Thyroid gland (tissue), 4 donors: ENCODE measurements around the gene PAX5.

Experiments used
- CTCF ChIP-seq, 6 experiments: fragments of 200-600 bp in 3 of 6; fragments of 450-650 bp in 3 of 6; sonication (generic) in 3 of 6; IDR thresholded peaks; one replicate each; pipeline ENCODE4 v1.5.1; 2016 to 2019; ENCODE audit warnings: antibody characterized with exemption in 6 of 6, mild to moderate bottlenecking in 2 of 6, inconsistent platforms in 1 of 6, moderate library complexity in 1 of 6
- POLR2A ChIP-seq, 2 donors: fragments of 450-650 bp; IDR thresholded peaks; one replicate each; pipeline ENCODE4 v1.6.1; 2017; ENCODE audit warnings: antibody characterized with exemption in 2 of 2, mild to moderate bottlenecking in 2 of 2, moderate library complexity in 1 of 2

- TF ChIP-seq POLR2A (IDR thresholded peaks at IDR 0.05) (no peak), CTCF (IDR thresholded peaks at IDR 0.05) (no peak)
Observed at GRCh38 chr9:36906492-36906891, 127.6 kb downstream of the PAX5 start.
